OCI-LY1 (cell line): ENCODE results near the gene DMAP1.

Experiments used
- EZH2 ChIP-seq: fragments of 200-600 bp; sonication (generic), shearing (Covaris generic); IDR thresholded peaks from 2 replicates; pipeline ENCODE4 v1.8.0; 2017; ENCODE audit warnings: borderline replicate concordance, mixed run types, mild to moderate bottlenecking, antibody characterized with exemption, low read length, moderate library complexity, mixed read lengths
- TF ChIP-seq, protein P1 (sequence below): fragments of 200-600 bp; sonication (generic), shearing (Covaris generic); IDR thresholded peaks from 2 replicates; pipeline ENCODE4 v1.5.1; 2017; ENCODE audit warnings: mild to moderate bottlenecking, antibody characterized with exemption, low read length, moderate library complexity, mixed read lengths

DNA sequence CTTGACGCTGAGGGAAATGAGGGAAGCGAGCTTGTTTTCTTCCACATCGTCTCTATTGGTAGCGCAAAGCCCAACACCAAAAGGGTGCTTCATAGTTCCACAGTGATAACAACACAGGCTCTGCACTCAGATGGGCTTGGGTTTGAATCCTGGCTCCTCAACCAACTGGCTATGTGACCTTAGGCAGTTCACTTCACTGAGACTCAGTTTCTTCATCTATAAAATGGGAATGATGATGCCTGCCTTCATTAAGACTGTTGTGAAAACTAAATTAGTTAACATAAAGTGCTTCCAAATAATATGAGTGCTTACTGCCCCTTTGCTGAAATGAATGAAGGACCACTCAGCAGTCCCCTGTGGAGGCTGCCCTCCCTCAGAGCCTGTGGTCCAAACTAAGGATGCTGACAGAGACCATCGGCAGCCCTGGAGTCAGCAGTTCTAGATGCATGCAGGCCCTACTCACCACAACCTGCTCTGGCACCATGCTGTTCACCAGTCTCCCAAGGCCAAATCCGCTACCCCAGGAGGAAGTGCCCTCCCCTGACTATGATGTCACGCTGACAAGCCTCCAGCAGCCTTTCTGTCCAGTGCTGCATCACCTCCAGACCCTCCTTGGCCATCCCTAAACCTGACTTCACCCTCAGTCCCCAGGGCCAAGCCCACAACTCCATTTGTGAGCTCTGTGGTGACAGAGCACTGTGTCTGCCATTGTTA lies 30.7 kb downstream of the DMAP1 start:
- TF ChIP-seq, protein P1, sequence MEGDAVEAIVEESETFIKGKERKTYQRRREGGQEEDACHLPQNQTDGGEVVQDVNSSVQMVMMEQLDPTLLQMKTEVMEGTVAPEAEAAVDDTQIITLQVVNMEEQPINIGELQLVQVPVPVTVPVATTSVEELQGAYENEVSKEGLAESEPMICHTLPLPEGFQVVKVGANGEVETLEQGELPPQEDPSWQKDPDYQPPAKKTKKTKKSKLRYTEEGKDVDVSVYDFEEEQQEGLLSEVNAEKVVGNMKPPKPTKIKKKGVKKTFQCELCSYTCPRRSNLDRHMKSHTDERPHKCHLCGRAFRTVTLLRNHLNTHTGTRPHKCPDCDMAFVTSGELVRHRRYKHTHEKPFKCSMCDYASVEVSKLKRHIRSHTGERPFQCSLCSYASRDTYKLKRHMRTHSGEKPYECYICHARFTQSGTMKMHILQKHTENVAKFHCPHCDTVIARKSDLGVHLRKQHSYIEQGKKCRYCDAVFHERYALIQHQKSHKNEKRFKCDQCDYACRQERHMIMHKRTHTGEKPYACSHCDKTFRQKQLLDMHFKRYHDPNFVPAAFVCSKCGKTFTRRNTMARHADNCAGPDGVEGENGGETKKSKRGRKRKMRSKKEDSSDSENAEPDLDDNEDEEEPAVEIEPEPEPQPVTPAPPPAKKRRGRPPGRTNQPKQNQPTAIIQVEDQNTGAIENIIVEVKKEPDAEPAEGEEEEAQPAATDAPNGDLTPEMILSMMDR, result no peak
- TF ChIP-seq EZH2, result no peak
